ENCODE results near the gene PYGO2.
"Not testable (repeated sequence)": the region's sequence is repeated elsewhere in the genome, so short reads cannot be mapped to it uniquely, and the experiment has no call there.

DNA sequence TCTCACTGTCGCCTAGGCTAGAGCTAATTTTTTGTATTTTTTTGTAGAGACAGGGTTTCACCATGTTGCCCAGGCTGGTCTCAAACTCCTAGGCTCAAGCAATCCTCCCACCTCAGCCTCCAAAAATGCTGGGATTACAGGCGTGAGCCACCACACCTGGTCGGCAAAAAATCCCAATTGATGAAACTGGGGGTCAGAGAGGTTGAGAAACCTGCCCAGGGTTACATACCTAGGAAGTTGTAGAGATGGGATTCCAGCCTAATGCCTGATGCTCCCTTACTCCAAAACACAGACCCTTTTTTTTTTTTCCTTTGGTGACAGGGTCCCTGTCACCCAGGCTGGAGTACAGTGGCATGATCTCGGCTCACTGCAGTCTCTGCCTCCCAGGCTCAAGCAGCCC, 25.2 kb upstream of the PYGO2 start:
- not testable (repeated sequence) for TF ChIP-seq CTCF, POLR2A (IDR thresholded peaks at IDR 0.05)
